Ovary (tissue), 9 donors: ENCODE results near the gene PDK4. TPM values are rescaled to one million over a fixed set of nuclear protein-coding genes. Genes with fewer than 3 reads are reported as not detected.

ENCODE experiments used
- DNase-seq, 5 donors: peaks; one replicate each; pipeline ENCODE4 v3.0.0-alpha.2; 2019 to 2020
- H3K27ac ChIP-seq, 2 donors: fragments of 200-600 bp; one replicate each; pipeline versions ENCODE4 v1.5.1 to v1.8.0; 2019 to 2022
- H3K27me3 ChIP-seq: fragments of 200-600 bp; one replicate; pipeline ENCODE4 v1.8.0; 2022
- H3K36me3 ChIP-seq: fragments of 200-600 bp; sonication (generic); one replicate; pipeline ENCODE4 v1.5.1; 2019
- H3K4me1 ChIP-seq: one replicate; pipeline ENCODE4 v1.8.1; 2013; ENCODE audit warnings: mild to moderate bottlenecking, moderate library complexity; ENCODE audit not compliant: insufficient read depth
- H3K4me3 ChIP-seq: fragments of 200-600 bp; sonication (generic); one replicate; pipeline ENCODE4 v1.5.1; 2017
- H3K9me3 ChIP-seq, 2 donors: fragments of 200-600 bp in 1 of 2; sonication (generic) in 1 of 2; one replicate each; pipeline versions ENCODE4 v1.5.1 to v1.8.1; 2013 to 2019; ENCODE audit warnings: mild to moderate bottlenecking in 1 of 2, moderate library complexity in 1 of 2
- CTCF ChIP-seq, 3 donors: fragments of 450-650 bp in 2 of 3; fragments of 200-600 bp in 1 of 3; IDR thresholded peaks; one replicate each; pipeline versions ENCODE4 v1.5.1 to v1.8.0; 2016 to 2022; ENCODE audit warnings: antibody characterized with exemption in 3 of 3, mild to moderate bottlenecking in 1 of 3
- EP300 ChIP-seq: sonication (generic); formaldehyde crosslinking; IDR thresholded peaks from one replicate; pipeline ENCODE4 v1.6.1; 2017; ENCODE audit warnings: antibody characterized with exemption
- POLR2A ChIP-seq: fragments of 450-650 bp; IDR thresholded peaks from one replicate; pipeline ENCODE4 v1.6.1; 2017; ENCODE audit warnings: antibody characterized with exemption, mild to moderate bottlenecking, moderate library complexity
- WGBS, 3 donors: extraction: QIAGEN DNeasy Blood & Tissue Kit in 1 of 3; methylation state at CpG; one replicate each; pipeline versions ENCODE4 v1.1.5 to v1.1.7; 2013 to 2017; 5-methylcytosine and 5-hydroxymethylcytosine counted together
- intact Hi-C, 4 donors: fragments of 100-400 bp; cut with DNase I; formaldehyde crosslinking; loops; one replicate each; pipeline versions ENCODE4 v1.11.0 to v1.15.1; 2022 to 2023
- polyA plus RNA-seq, 2 donors: library from polyadenylated mRNA; stranded (reverse); fragments of 200-250 nt in 1 of 2; fragments of 350-450 nt in 1 of 2; fragmentation: Illumina TruSeq in 1 of 2; extraction: RNeasy Lipid Tissue Mini Kit (QIAGEN cat#74804) in 1 of 2; gene quantifications; one replicate each; pipeline ENCODE4 v1.2.3, GENCODE V29; 2013 to 2014
- total RNA-seq, 7 donors: library from RNA; depleted of rRNA in 2 of 7; stranded (reverse); fragments of >200 nt in 2 of 7; fragmentation: NEBNext Ultra II Directional in 3 of 7; extraction: Animal tissue kit (Norgen Biotek cat#: 25700) in 3 of 7; gene quantifications; one replicate each; pipeline versions ENCODE4 v1.1.0 to v1.2.4, GENCODE V29; 2016 to 2023
- donor health status: DM: no; HTN: no; CAD: no; lungs with moderate emphysema.
- donor health status: DM: no; HTN: no; CAD: no.
- donor health status: Bipolar disorder and iron deficiency.
- donor health status: DM: yes; HTN: yes; CAD: no.
- donor health status: DM: no; HTN: no; CAD: no.
- donor health status: DM: yes; HTN: yes; CAD: no.

PDK4 gene
- total and polyA plus RNA-seq, 9 donors, result 45.9 to 718 (median 185) TPM

- H3K9me3 ChIP-seq, result no peaks in the 10 kb centered on the region
- H3K4me1 ChIP-seq, result peaks cover 12% of the 10 kb centered on the region
- H3K27me3 ChIP-seq, result no peaks in the 10 kb centered on the region
- H3K4me3 ChIP-seq, result no peak overlapping the region
- no peaks in the 10 kb centered on the region for H3K36me3 ChIP-seq
- H3K27ac ChIP-seq, result peak overlapping the region in 1 of 2 donors; percentile 4
- no peak for DNase-seq
- no peak for TF ChIP-seq CTCF (IDR thresholded peaks at IDR 0.05)
- TF ChIP-seq POLR2A, result no peak
- TF ChIP-seq EP300, result no peak
- intact Hi-C loops, result no loop called here
- WGBS, 3 donors, result 66 to 73% (median 72%) methylated on average over 4 of the region's 4 CpGs
These were observed 6.1 kb upstream of the PDK4 start for GRCh38 chr7:95602421-95602820.

GRCh38 chr7:95601316-95601715, 5.0 kb upstream of the PDK4 start:
- no peaks in the 10 kb centered on the region for H3K9me3 ChIP-seq
- TF ChIP-seq CTCF (IDR thresholded peaks at IDR 0.05) (no peak), POLR2A (no peak), EP300 (no peak)
- H3K4me1 ChIP-seq, result peaks cover 9% of the 10 kb centered on the region
- WGBS, 3 donors, result 92 to 96% (median 93%) methylated on average over 4 of the region's 4 CpGs
- H3K36me3 ChIP-seq, result no peaks in the 10 kb centered on the region
- H3K4me3 ChIP-seq, result no peak overlapping the region
- no peak overlapping the region for H3K27ac ChIP-seq
- intact Hi-C loops, result no loop called here
- DNase-seq, result no peak
- H3K27me3 ChIP-seq, result no peaks in the 10 kb centered on the region

- intact Hi-C loops, result loop anchor here in 3 of 4 donors (5.0 to 10.0 kb wide), 3 partner anchors 47 to 86 kb away; no protein-coding TSS in a partner anchor
These were observed 2.8 kb upstream of the PDK4 start for GRCh38 chr7:95599069-95599468.

GRCh38 chr7:95598511-95598910, 2.2 kb upstream of the PDK4 start:
- TF ChIP-seq POLR2A (no peak), CTCF (IDR thresholded peaks at IDR 0.05) (no peak), EP300 (no peak)
- Histone ChIP-seq H3K27me3 (no peaks in the 10 kb centered on the region), H3K36me3 (no peaks in the 10 kb centered on the region), H3K27ac (peak overlapping the region in 1 of 2 donors; percentile 1), H3K4me1 (peaks cover 7% of the 10 kb centered on the region), H3K9me3 (no peaks in the 10 kb centered on the region), H3K4me3 (no peak overlapping the region)
- intact Hi-C loops, result loop anchor here in 3 of 4 donors (5.0 to 10.0 kb wide), 3 partner anchors 46 to 86 kb away; no protein-coding TSS in a partner anchor
- WGBS, 3 donors, result 10 to 16% (median 15%) methylated on average over 1 of the region's 1 CpG
- no peak for DNase-seq

More at GRCh38 chr7:95599069-95599468, 2.8 kb upstream of the PDK4 start:
- Histone ChIP-seq H3K9me3 (no peaks in the 10 kb centered on the region), H3K27me3 (no peaks in the 10 kb centered on the region), H3K4me3 (no peak overlapping the region), H3K36me3 (no peaks in the 10 kb centered on the region), H3K4me1 (peaks cover 7% of the 10 kb centered on the region), H3K27ac (no peak overlapping the region)
- no peak for TF ChIP-seq POLR2A
- no peak for TF ChIP-seq EP300
- no peak for TF ChIP-seq CTCF (IDR thresholded peaks at IDR 0.05)
- DNase-seq, result no peak
